ENCODE results near the gene CCT7. TPM values are rescaled to one million over a fixed set of nuclear protein-coding genes. Genes with fewer than 3 reads are reported as not detected.
A peak's percentile ranks its signal among the peaks of the same experiment; 100 is the strongest.

The CCT7 gene
- total and polyA plus RNA-seq, 8 donors, result 124 to 243 (median 147) TPM

- peaks cover 25 to 100% (median 66%) of the 10 kb centered on the region in 3 donors for H3K27me3 ChIP-seq
- peaks cover 0 to 6% (median 2%) of the 10 kb centered on the region in 4 donors for H3K9me3 ChIP-seq
- no peaks in the 10 kb centered on the region for H3K36me3 ChIP-seq
- intact Hi-C loops (cut with DNase I; ENCODE audit: low total_unique reads), result no loop called here
- H3K27ac ChIP-seq, result no peak overlapping the region
- DNase-seq, result peak in 1 of 2 donors; percentile 16
- TF ChIP-seq POLR2A (IDR thresholded peaks at IDR 0.05) (no peak), EP300 (IDR thresholded peaks at IDR 0.05) (no peak), CTCF (IDR thresholded peaks at IDR 0.05) (no peak), POLR2AphosphoS5 (IDR thresholded peaks at IDR 0.05) (no peak)
- peaks cover 19 to 31% (median 28%) of the 10 kb centered on the region in 4 donors for H3K4me1 ChIP-seq
- 2 to 5% (median 4%) methylated on average over 29 to 64 of the region's 64 CpGs for WGBS, 5 donors
- peak overlapping the region; percentile 41 to 60 (median 46) for H3K4me3 ChIP-seq
Observed at GRCh38 chr2:73292906-73293533, 58.9 kb downstream of the CCT7 start.

- TF ChIP-seq CTCF (IDR thresholded peaks at IDR 0.05), result no peak
- TF ChIP-seq POLR2A (IDR thresholded peaks at IDR 0.05), result no peak
- TF ChIP-seq POLR2AphosphoS5 (IDR thresholded peaks at IDR 0.05), result no peak
- TF ChIP-seq EP300 (IDR thresholded peaks at IDR 0.05), result no peak
- Histone ChIP-seq H3K27me3 (peaks cover 25 to 93% (median 66%) of the 10 kb centered on the region in 3 donors), H3K4me1 (peaks cover 19 to 31% (median 28%) of the 10 kb centered on the region in 4 donors), H3K4me3 (peak within 1 kb of the TSS; percentile 41 to 60 (median 46)), H3K9me3 (peaks cover 0 to 6% (median 2%) of the 10 kb centered on the region in 4 donors), H3K27ac (no peak within 1 kb of the TSS), H3K36me3 (no peaks in the 10 kb centered on the region)
- intact Hi-C loops (cut with DNase I; ENCODE audit: low total_unique reads), result no loop called here
- peak; percentile 57 to 89 for DNase-seq
- 1 to 7% (median 3%) methylated on average over 10 to 45 of the region's 45 CpGs for WGBS, 5 donors
Observed at GRCh38 chr2:73293534-73294171, 59.5 kb downstream of the CCT7 start, which contains the start of gene EGR4. Gene EGR4 (minus strand): TSS chr2:73293548. CDS start chr2:73293317, 231 bp downstream.

GRCh38 chr2:73294239-73294638 is 60.1 kb downstream of the CCT7 start:
- H3K27ac ChIP-seq, result no peak overlapping the region
- TF ChIP-seq POLR2A (IDR thresholded peaks at IDR 0.05) (no peak), CTCF (IDR thresholded peaks at IDR 0.05) (no peak), EP300 (IDR thresholded peaks at IDR 0.05) (no peak), POLR2AphosphoS5 (IDR thresholded peaks at IDR 0.05) (no peak)
- 82 to 94% (median 87%) methylated on average over 2 of the region's 2 CpGs for WGBS, 5 donors
- no peak for DNase-seq
- peaks cover 19 to 31% (median 28%) of the 10 kb centered on the region in 4 donors for H3K4me1 ChIP-seq
- H3K27me3 ChIP-seq, result peaks cover 25 to 93% (median 66%) of the 10 kb centered on the region in 3 donors
- H3K9me3 ChIP-seq, result peaks cover 0 to 6% (median 2%) of the 10 kb centered on the region in 4 donors
- no peak overlapping the region for H3K4me3 ChIP-seq
- H3K36me3 ChIP-seq, result no peaks in the 10 kb centered on the region
- intact Hi-C loops (cut with DNase I; ENCODE audit: low total_unique reads), result no loop called here

GRCh38 chr2:73295751-73296400 is 61.8 kb downstream of the CCT7 start:
- H3K36me3 ChIP-seq, result no peaks in the 10 kb centered on the region
- H3K9me3 ChIP-seq, result peaks cover 0 to 6% (median 2%) of the 10 kb centered on the region in 4 donors
- intact Hi-C loops (cut with DNase I; ENCODE audit: low total_unique reads), result no loop called here
- no peak for DNase-seq
- H3K4me1 ChIP-seq, result peaks cover 19 to 31% (median 28%) of the 10 kb centered on the region in 4 donors
- 29 to 46% (median 37%) methylated on average over 5 of the region's 5 CpGs for WGBS, 5 donors
- H3K27me3 ChIP-seq, result peaks cover 25 to 83% (median 58%) of the 10 kb centered on the region in 3 donors
- H3K27ac ChIP-seq, result no peak overlapping the region
- TF ChIP-seq POLR2A (IDR thresholded peaks at IDR 0.05) (no peak), CTCF (IDR thresholded peaks at IDR 0.05) (no peak), EP300 (IDR thresholded peaks at IDR 0.05) (no peak), POLR2AphosphoS5 (IDR thresholded peaks at IDR 0.05) (no peak)
- H3K4me3 ChIP-seq, result no peak overlapping the region
